NCI-H1105 treated with DMSO at 0.1 percent for 48 hours (cell line): Measurements from ENCODE around the gene GPAM.
"Not testable (repeated sequence)": the region's sequence is repeated elsewhere in the genome, so short reads cannot be mapped to it uniquely, and the experiment has no call there.

Source experiments
- DNase-seq: peaks from one replicate; lab custom pipeline; 2025; lab: John Stamatoyannopoulos, UW

The GPAM gene

GRCh38 chr10:112132435-112132834, 51.1 kb downstream of the GPAM start:
- DNase-seq = no peak

- no peak for DNase-seq
Measured at GRCh38 chr10:112131996-112132395, 51.6 kb downstream of the GPAM start.

GRCh38 chr10:112131346-112131745, 52.2 kb downstream of the GPAM start:
- DNase-seq = no peak

- DNase-seq = no peak
Measured at GRCh38 chr10:112126901-112127300, 56.7 kb downstream of the GPAM start.

GRCh38 chr10:112126172-112126571, 57.4 kb downstream of the GPAM start:
- DNase-seq = no peak

- DNase-seq = no peak
Measured at GRCh38 chr10:112124866-112125265, 58.7 kb downstream of the GPAM start.

- DNase-seq = no peak
Measured at GRCh38 chr10:112122827-112123226, 60.7 kb downstream of the GPAM start.

- no peak for DNase-seq
Measured at GRCh38 chr10:112120491-112120890, 63.1 kb downstream of the GPAM start.

- peak; percentile 0 for DNase-seq
Measured at GRCh38 chr10:112115781-112116385, 67.7 kb downstream of the GPAM start.

GRCh38 chr10:112109779-112110178, 73.8 kb downstream of the GPAM start:
- not testable (repeated sequence) for DNase-seq
